Natural killer cell treated with Interleukin-12 subunit alpha and Interleukin-12 subunit beta and Interleukin-15 and Interleukin-18, amount 100 ng/mL, for 72 hours (primary cell): ENCODE measurements around the gene GALNT8. TPM values are rescaled to one million over a fixed set of nuclear protein-coding genes. Genes with fewer than 3 reads are reported as not detected.

Experiments
- ATAC-seq, 2 donors: fragments of 150-1000 bp; cut with Tn5 transposase in 1 of 2; sonication (Bioruptor Pico), chemical (Tn5 transposase) in 1 of 2; 2 replicates each; pipeline ENCODE4 v1.10.0; 2021
- DNase-seq: peaks from one replicate; pipeline ENCODE4 v3.0.0; 2022; ENCODE audit warnings: low spot score
- H3K27ac Mint-ChIP-seq, 2 donors: 1 replicate in 1 of 2; 2 replicates in 1 of 2; pipeline ENCODE4 v1.8.0; 2022; ENCODE audit warnings: mixed read lengths in 2 of 2, mild to moderate bottlenecking in 1 of 2, moderate library complexity in 1 of 2
- H3K27me3 Mint-ChIP-seq, 2 donors: 1 replicate in 1 of 2; 2 replicates in 1 of 2; pipeline ENCODE4 v1.8.0; 2022; ENCODE audit warnings: mixed read lengths in 2 of 2
- H3K36me3 Mint-ChIP-seq: one replicate; pipeline ENCODE4 v1.8.0; 2022; ENCODE audit warnings: mixed read lengths
- H3K4me1 Mint-ChIP-seq, 2 donors: 1 replicate in 1 of 2; 2 replicates in 1 of 2; pipeline ENCODE4 v1.8.0; 2022; ENCODE audit warnings: low read depth in 2 of 2, mixed read lengths in 2 of 2, mild to moderate bottlenecking in 1 of 2
- H3K4me3 Mint-ChIP-seq: one replicate; pipeline ENCODE4 v1.8.0; 2022; ENCODE audit warnings: mixed read lengths
- H3K9me3 Mint-ChIP-seq: 2 replicates; pipeline ENCODE4 v1.8.0; 2022; ENCODE audit warnings: mixed read lengths
- total RNA-seq, 2 donors: library from RNA; stranded (reverse); gene quantifications; one replicate each; pipeline ENCODE4 v1.2.3, GENCODE V29; 2022

Gene GALNT8
- total RNA-seq, 2 donors from 2014 or later: 0.50 to 1.1 TPM

DNA sequence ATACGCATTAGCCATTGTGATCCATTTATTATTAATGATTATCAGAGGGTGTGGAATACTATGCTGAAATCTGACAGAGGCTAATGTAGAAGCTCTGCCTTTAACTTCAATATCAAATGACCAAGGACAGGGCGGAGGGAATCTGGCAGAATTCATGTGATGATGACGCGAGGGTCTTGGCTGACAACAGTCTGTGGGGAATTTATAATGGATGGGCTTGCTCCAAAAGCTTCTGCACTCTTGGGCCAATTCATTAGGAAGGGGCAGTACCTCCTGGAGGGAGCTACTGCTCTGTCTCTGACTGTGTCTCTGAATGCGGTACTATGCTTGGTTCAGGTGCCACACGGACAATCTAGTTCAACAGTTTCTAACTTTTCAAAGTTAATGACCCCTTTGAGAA lies 46.2 kb downstream of the GALNT8 start:
- H3K27ac Mint-ChIP-seq: no peak overlapping the region
- DNase-seq (no peak), ATAC-seq (no peak)
- no peaks in the 10 kb centered on the region for H3K36me3 Mint-ChIP-seq
- peaks cover 10 to 13% of the 10 kb centered on the region in 2 donors for H3K27me3 Mint-ChIP-seq
- no peak overlapping the region for H3K4me3 Mint-ChIP-seq
- peaks cover 0 to 3% of the 10 kb centered on the region in 2 donors for H3K4me1 Mint-ChIP-seq
- H3K9me3 Mint-ChIP-seq: no peaks in the 10 kb centered on the region

DNA sequence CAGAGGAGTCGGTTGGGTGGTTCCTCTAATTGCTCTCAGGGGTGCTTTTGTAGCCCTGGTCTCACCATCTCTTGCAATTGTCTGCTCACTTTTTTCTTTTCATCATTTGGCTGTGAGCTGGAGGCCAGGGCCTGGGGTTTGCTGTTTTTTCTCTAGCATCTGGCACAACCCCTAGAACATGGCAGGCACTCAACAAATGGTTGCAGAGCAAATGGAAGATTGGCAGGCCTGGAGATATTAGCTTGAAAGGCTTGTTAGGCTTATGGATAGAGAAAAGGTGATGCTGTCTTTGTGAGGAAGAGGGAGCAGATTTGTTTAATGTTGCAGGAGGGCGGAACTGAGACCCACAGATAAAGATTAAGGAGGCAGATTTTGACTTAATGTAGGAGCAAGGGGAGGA lies 47.0 kb downstream of the GALNT8 start:
- no peak for ATAC-seq
- peaks cover 13% of the 10 kb centered on the region in 2 donors for H3K27me3 Mint-ChIP-seq
- H3K4me3 Mint-ChIP-seq: no peak overlapping the region
- no peak for DNase-seq
- H3K36me3 Mint-ChIP-seq: no peaks in the 10 kb centered on the region
- H3K9me3 Mint-ChIP-seq: no peaks in the 10 kb centered on the region
- H3K27ac Mint-ChIP-seq: no peak overlapping the region
- H3K4me1 Mint-ChIP-seq: peaks cover 0 to 3% of the 10 kb centered on the region in 2 donors

DNA sequence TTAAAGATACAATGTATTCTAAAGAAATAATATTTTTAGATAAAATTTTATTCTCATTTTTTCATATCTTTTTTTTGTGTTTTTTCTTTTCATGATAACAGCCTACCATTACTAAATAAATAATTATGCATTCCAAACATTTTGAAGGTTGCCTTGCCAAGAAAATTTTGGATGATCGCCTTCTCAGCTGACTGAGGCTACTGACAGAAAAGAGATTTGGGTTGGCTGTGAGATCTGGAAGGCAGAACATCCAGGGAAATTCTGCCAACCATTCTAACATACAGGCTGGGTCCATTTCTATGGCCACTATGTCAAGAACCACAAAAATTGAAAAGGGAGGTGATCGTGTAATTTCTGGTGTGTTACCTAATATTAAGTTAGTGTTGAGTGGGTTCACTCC lies 48.1 kb downstream of the GALNT8 start:
- DNase-seq (no peak), ATAC-seq (no peak)
- Mint-ChIP-seq H3K27ac (no peak overlapping the region), H3K4me3 (no peak overlapping the region), H3K9me3 (no peaks in the 10 kb centered on the region), H3K36me3 (no peaks in the 10 kb centered on the region), H3K27me3 (peaks cover 13 to 16% of the 10 kb centered on the region in 2 donors), H3K4me1 (no peaks in the 10 kb centered on the region)

DNA sequence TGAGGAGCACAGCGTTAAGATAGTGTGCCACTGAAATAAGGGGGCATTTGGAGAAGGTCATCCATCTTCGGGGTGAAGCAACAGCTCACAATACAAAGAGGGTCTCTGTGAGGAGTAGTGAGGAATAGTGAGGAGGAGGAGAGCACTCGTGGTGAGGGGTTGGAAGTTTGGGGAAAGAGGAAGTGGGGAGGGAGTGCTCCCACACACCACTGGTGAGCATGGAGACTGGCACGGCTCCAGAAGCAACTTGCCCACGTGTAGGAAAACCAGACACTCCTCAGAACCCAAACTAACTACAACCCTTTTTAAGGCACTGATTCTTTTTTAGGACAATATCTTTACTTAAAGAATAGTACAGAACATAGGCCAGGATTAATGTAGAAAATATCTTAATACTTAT lies 48.9 kb downstream of the GALNT8 start:
- no peaks in the 10 kb centered on the region for H3K9me3 Mint-ChIP-seq
- no peak overlapping the region for H3K4me3 Mint-ChIP-seq
- H3K27ac Mint-ChIP-seq: no peak overlapping the region
- no peaks in the 10 kb centered on the region for H3K4me1 Mint-ChIP-seq
- peaks cover 14 to 16% of the 10 kb centered on the region in 2 donors for H3K27me3 Mint-ChIP-seq
- H3K36me3 Mint-ChIP-seq: no peaks in the 10 kb centered on the region
- DNase-seq: no peak
- no peak for ATAC-seq

DNA sequence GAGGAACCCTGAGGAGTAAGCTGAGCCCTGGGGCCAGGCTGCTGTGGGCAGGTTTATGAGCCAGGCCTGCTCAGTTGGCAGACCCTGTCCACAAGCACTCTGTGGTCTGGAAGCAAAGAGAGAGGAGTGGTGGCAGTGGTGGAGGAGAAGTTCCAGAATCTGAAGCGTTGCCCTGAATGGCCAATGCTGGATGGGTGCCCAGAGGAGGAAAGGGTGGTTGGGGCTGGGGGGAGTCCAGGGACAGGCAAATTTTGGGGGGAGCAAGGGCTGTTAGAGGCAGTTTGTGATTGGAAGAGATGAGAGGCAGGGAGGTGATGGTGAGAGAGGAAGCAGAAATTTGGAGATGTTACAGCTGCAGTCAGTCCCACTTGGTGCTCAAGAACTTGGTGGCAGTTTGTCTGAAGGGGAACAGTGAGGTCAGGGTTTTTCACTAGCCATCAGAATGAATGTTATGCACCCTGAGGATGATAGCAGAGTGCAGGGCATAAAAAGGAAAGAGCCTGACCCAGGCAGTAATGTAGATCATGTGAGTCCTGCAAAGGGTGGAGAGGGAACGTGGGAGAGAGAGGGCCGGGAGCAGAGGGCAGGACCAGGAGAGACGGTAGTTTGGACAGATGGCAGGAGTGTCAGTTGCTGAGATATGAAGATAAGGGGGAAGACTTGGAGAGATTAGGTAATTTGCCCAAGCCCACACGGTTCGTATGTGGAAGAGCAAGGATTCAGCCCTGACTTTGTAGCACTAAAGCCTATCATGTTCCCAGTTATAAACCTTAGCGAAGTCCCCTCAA lies 51.2 kb downstream of the GALNT8 start:
- no peaks in the 10 kb centered on the region for H3K36me3 Mint-ChIP-seq
- no peaks in the 10 kb centered on the region for H3K9me3 Mint-ChIP-seq
- H3K27me3 Mint-ChIP-seq: peaks cover 23 to 32% of the 10 kb centered on the region in 2 donors
- no peak for DNase-seq
- no peaks in the 10 kb centered on the region for H3K4me1 Mint-ChIP-seq
- peak; percentile 24 to 59 for ATAC-seq
- H3K27ac Mint-ChIP-seq: no peak overlapping the region
- no peak overlapping the region for H3K4me3 Mint-ChIP-seq

DNA sequence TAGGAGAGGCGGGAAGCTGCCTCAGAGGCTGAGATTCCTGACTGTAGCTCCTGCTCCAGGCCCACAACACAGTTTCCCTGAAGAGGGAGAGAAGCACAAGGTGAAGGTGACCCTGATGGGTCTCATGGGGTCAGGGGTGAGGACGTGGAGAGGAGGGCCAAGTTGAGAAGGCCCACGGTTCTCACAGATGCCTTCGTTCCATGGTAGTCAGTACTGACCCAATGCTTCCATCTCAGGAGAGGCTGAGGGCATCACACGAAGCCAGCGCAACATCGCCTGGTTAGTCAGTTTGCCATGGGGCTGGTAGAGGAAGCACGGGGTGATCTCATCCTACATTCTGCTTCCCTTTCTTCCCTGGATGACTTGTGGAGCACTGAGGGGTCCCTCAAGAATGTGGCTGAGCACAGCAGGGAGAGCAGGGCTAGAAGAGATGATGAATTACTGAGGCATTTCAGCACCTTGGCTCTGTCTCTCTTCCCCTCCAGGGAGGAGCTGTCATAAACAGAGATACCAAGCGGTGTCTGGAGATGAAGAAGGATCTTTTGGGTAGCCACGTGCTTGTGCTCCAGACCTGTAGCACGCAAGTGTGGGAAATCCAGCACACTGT lies 51.9 kb downstream of the GALNT8 start:
- Mint-ChIP-seq H3K27ac (no peak overlapping the region), H3K4me3 (no peak overlapping the region), H3K9me3 (no peaks in the 10 kb centered on the region), H3K4me1 (no peaks in the 10 kb centered on the region), H3K27me3 (peaks cover 27 to 38% of the 10 kb centered on the region in 2 donors), H3K36me3 (no peaks in the 10 kb centered on the region)
- ATAC-seq (peak in 1 of 2 donors; percentile 60), DNase-seq (no peak)

DNA sequence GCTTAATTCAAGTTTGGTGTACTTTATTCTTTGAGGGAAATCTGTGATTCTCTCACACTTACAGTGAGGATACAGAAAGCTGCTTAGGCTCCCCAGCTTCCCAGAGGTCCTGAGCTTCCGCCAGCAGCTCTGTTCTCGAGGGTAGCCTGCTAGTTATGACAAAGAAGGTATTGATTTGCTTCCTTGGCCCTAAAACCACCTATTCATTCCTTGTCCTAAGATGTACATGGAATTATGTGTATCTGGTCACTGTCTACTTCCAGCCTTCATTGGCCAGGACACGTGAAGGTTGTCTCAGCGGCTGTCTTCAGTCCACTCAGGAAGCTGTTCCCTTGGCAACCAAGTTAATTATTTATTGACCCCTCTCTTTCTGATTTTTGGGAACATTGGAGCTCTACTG lies 55.7 kb downstream of the GALNT8 start:
- no peaks in the 10 kb centered on the region for H3K9me3 Mint-ChIP-seq
- no peaks in the 10 kb centered on the region for H3K36me3 Mint-ChIP-seq
- no peak for ATAC-seq

DNA sequence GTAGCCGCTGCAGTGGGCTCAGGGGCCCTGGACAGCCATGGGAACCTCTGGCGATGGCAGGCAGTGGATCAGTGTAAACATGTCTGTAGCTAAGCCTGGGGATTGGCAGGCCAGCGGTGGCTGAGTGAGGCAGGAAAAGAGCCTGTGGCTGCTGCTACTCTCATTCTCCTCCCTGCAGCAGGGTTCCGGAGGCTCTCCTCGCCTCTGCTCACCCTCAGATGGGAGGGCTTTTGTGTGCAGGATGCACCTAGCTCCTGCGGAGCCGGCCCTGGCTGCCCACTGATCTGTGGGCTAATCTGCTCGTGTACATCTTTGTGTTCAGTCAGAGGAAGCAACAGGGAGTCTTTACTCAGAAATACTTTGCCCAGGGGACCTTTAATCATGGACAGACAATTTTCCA lies 59.5 kb downstream of the GALNT8 start:
- Mint-ChIP-seq H3K4me3 (no peak overlapping the region), H3K9me3 (no peaks in the 10 kb centered on the region), H3K36me3 (peaks cover 4% of the 10 kb centered on the region), H3K27ac (no peak overlapping the region), H3K27me3 (peaks cover 21 to 22% of the 10 kb centered on the region in 2 donors), H3K4me1 (no peaks in the 10 kb centered on the region)
- no peak for DNase-seq
- ATAC-seq: no peak

More for the DNA sequence above, 55.7 kb downstream of the GALNT8 start:
- no peak overlapping the region for H3K4me3 Mint-ChIP-seq
- H3K4me1 Mint-ChIP-seq: no peaks in the 10 kb centered on the region
- H3K27me3 Mint-ChIP-seq: peaks cover 26% of the 10 kb centered on the region in 2 donors
- no peak for DNase-seq
- no peak overlapping the region for H3K27ac Mint-ChIP-seq

DNA sequence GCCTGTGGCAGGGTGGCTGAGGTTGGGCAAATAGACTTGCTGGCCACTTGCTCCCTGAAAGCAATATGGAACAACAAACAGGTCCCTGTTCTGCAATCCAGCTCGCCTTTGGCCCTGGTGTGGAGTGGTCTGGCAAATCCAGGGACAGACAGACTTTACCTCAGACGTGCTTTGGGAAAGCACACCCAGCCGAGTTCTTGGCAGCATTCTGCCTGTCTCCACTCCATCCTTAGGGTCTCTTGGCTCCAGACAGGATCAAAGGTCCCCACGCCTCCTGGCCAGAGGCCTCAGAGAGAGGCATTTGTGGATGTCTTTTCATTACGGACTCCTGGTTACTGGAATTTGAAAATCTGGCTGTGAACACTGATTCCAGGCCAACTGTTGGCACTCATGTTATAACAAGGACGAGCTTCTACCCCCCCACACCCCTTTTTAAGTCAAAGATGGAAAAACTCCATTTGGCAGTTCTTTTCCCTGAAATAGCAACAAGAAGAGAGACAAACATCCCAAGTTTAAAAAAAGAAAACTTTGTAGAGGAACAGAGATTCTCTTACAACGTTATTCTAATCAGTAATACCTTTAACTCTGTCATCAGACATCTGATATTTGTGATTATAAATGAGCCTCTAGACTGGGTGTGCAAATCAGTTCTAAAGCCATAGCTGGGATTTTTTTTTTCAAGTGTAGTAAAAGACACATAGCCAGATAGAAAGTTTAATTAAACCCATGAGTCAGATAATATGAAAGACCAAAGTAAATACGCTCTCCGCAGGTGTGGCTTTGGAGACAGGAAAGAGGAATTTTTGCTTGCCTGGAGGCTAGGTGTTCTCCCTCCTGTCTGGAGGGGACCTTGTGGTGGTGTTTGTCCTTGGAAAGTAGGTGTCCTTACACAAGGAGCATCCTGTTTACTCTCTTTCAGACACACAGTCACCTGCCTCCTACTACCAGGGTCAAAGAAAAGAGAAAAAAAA lies 60.7 kb downstream of the GALNT8 start:
- H3K9me3 Mint-ChIP-seq: no peaks in the 10 kb centered on the region
- H3K36me3 Mint-ChIP-seq: peaks cover 6% of the 10 kb centered on the region
- H3K27ac Mint-ChIP-seq: no peak overlapping the region
- no peak for ATAC-seq
- H3K4me3 Mint-ChIP-seq: no peak overlapping the region
- peaks cover 20 to 22% of the 10 kb centered on the region in 2 donors for H3K27me3 Mint-ChIP-seq
- H3K4me1 Mint-ChIP-seq: no peaks in the 10 kb centered on the region
- no peak for DNase-seq

DNA sequence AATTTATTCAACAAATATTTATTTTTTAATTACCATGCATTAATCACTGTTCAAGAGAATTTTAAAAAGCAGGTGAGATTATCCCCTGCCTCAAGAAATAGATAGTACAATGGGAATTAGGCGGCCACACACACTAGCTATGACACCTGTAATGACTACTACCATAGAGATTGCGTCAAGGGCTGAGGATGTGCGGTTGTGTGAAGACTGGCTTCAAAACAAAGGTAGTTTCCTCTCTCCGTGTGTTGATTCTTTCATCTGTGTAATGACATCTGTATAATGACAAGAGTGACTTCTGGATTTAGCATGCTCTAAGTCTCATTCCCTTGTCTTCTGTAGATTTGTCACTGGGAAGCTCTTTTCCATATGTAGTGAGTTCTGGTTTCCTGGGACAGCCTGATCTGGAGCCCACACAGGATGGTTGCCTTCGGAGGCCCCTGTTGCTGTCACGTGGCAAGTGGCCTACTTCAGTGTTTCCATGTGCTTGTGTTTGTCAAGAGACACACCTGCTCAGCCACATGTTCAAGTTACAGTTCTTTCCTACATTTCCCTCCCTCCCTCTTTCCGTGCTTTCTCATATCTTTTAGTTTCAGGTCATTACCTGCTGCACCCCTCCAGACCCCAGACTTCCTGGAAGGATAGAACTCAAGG lies 64.3 kb downstream of the GALNT8 start:
- H3K9me3 Mint-ChIP-seq: no peaks in the 10 kb centered on the region
- H3K27me3 Mint-ChIP-seq: peaks cover 16 to 18% of the 10 kb centered on the region in 2 donors
- DNase-seq: no peak
- no peaks in the 10 kb centered on the region for H3K4me1 Mint-ChIP-seq
- H3K36me3 Mint-ChIP-seq: peaks cover 6% of the 10 kb centered on the region
- ATAC-seq: no peak
- no peak overlapping the region for H3K4me3 Mint-ChIP-seq
- H3K27ac Mint-ChIP-seq: no peak overlapping the region

DNA sequence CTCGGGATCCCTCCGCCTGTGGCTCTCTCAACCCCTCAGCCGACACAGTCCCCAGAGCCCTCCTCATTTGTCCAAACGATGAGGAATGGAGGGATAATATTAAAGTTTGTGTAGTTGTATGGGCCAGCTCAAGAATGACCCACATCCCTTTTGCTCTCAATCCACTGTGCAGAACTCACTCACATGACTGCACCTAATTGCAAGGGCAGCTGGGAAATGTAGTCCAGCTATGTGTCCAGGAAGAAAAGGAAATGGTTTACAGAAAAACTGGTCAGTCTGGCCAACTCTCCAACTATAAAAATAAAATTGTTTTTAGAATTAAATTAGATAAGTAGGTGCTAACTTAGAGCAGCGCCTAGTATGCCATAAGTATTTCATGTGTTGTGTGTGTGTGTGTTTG lies 66.6 kb downstream of the GALNT8 start:
- Mint-ChIP-seq H3K36me3 (peaks cover 6% of the 10 kb centered on the region), H3K27me3 (peaks cover 9 to 31% of the 10 kb centered on the region in 2 donors), H3K4me3 (no peak overlapping the region), H3K4me1 (no peaks in the 10 kb centered on the region), H3K27ac (no peak overlapping the region), H3K9me3 (no peaks in the 10 kb centered on the region)
- DNase-seq: no peak
- ATAC-seq: no peak

DNA sequence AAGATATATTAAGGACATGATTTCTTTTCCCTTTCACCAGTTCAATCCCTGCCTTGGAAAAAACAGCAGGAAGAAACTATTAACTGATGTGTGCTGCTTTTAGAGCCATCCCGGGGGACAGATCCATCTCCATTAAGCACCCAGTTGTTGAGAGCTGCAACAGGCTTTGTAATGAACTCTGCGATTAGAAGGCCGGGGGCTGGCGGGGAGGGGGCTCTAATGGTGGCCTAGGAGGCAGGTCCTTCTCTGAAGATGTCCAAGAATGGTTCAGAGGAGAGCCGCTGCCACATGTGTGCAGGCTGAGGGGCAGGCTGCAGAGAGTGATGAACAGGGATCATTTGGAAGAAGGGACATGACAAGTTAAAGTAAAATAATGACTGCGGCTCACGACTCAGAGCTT lies 67.8 kb downstream of the GALNT8 start:
- H3K36me3 Mint-ChIP-seq: peaks cover 6% of the 10 kb centered on the region
- no peak for ATAC-seq
- H3K27ac Mint-ChIP-seq: no peak overlapping the region

DNA sequence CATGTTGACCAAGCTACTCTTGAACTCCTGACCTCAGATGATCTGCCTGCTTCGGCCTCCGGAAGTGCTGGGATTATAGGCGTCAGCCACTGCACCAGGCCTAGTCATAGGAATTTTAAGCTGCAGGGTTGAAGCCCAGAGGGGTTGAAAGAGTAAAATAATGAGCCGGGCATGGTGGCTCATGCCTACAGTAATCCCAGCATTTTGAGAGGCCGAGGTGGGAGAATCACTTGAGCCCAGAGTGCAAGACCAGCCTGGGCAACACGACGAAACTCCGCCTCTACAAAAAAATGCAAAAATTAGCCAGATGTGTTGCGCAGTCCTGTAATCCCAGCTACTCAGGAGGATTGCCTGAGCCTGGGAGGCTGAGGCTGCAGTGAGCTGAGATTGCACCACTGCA lies 69.6 kb downstream of the GALNT8 start:
- H3K9me3 Mint-ChIP-seq: no peaks in the 10 kb centered on the region
- H3K4me1 Mint-ChIP-seq: no peaks in the 10 kb centered on the region
- ATAC-seq (no peak), DNase-seq (no peak)
- peaks cover 2% of the 10 kb centered on the region for H3K36me3 Mint-ChIP-seq
- H3K27ac Mint-ChIP-seq: no peak overlapping the region
- peaks cover 19 to 31% of the 10 kb centered on the region in 2 donors for H3K27me3 Mint-ChIP-seq
- no peak overlapping the region for H3K4me3 Mint-ChIP-seq

More for the DNA sequence above, 67.8 kb downstream of the GALNT8 start:
- Mint-ChIP-seq H3K27me3 (peaks cover 9 to 36% of the 10 kb centered on the region in 2 donors), H3K4me1 (no peaks in the 10 kb centered on the region), H3K4me3 (no peak overlapping the region), H3K9me3 (no peaks in the 10 kb centered on the region)
- no peak for DNase-seq
